ENCODE data around the gene DENND4B. TPM values are rescaled to one million over a fixed set of nuclear protein-coding genes. Genes with fewer than 3 reads are reported as not detected.

DENND4B gene
- total and polyA plus RNA-seq, 9 of the 15 experiments (the other 6 are each of a cell fraction or from before 2014, with no cell fraction given): 9.5 to 80.5 (median 23.1) TPM

DNA sequence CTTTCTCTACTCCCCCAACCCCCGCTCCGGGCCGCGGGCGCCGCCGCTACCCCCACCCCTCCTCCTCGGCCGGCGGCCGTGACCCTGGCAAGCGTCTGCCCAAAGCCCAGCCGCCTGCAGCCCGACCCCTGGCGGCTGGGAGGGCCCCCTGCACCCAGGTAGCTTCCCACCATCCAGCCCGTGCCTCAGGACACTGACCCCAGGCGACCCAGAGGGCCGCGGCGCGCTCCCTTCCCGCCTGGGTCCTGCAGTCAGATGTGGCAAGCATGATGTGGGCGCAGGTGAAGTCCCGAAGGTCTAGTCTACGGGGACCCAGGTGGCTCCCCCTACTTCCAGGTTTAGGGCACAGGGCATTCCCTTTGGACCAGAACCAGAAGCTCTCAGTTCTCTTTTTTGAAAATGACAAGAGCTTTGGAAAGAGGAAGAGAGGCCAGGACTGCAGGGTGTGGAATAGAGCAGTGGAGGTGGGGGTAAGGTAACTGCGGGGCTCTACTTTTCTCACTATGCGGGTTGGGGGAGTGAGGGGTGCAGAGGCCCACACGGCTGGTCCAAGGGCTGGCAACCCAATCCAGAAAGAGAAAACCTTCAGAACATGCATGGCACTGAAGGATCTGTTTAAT lies at the start of gene DENND4B (continued):
- 0 out of 2 replicates have a peak, but pooled peaks have one; percentile 15 for TF ChIP-seq BCOR (IDR thresholded peaks at IDR 0.05)
- no peak for TF ChIP-seq COPS2 (conservative IDR thresholded peaks at IDR 0.05)
- TF ChIP-seq, protein P1, sequence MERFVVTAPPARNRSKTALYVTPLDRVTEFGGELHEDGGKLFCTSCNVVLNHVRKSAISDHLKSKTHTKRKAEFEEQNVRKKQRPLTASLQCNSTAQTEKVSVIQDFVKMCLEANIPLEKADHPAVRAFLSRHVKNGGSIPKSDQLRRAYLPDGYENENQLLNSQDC (CRISPR knock-in tag; IDR thresholded peaks at IDR 0.05): no peak
- TF ChIP-seq MYNN (IDR thresholded peaks at IDR 0.05): peak; percentile 83
- no peak for TF ChIP-seq MYNN (CRISPR knock-in tag; IDR thresholded peaks at IDR 0.05)
- TF ChIP-seq ZBTB8A (IDR thresholded peaks at IDR 0.05; ENCODE audit: partially characterized antibody): no peak
- TF ChIP-seq ZBED1 (IDR thresholded peaks at IDR 0.05): no peak
- TF ChIP-seq ZNF717 (CRISPR knock-in tag; IDR thresholded peaks at IDR 0.05): no peak
- TF ChIP-seq NCOA2 (IDR thresholded peaks at IDR 0.05; ENCODE audit: partially characterized antibody in 2 of 2): no peak
- TF ChIP-seq RBFOX2 (IDR thresholded peaks at IDR 0.05; ENCODE audit: low read depth, low read length): peak; percentile 64
- TF ChIP-seq CEBPB (tag; IDR thresholded peaks at IDR 0.05): no peak
- TF ChIP-seq FIP1L1 (IDR thresholded peaks at IDR 0.05; ENCODE audit: low read depth, low read length, poor library complexity, severe bottlenecking): peak; percentile 78
- TF ChIP-seq CREB1 (IDR thresholded peaks at IDR 0.05): no peak
- 0 out of 2 replicates have a peak, but pooled peaks have one; percentile 51 for TF ChIP-seq CREB1 (CRISPR knock-in tag; IDR thresholded peaks at IDR 0.05)
- no peak for TF ChIP-seq ZNF347 (CRISPR knock-in tag; IDR thresholded peaks at IDR 0.05; ENCODE audit: low read depth)
- peak; percentile 67 for TF ChIP-seq POLR2AphosphoS5 (IDR thresholded peaks at IDR 0.05; ENCODE audit: control insufficient read depth, insufficient read depth, low read depth, low read length)
- TF ChIP-seq CTBP1 (IDR thresholded peaks at IDR 0.05; ENCODE audit: borderline replicate concordance): peak; percentile 78; the same call in 1 of the 2 replicates
- no peak for TF ChIP-seq ZNF165 (CRISPR knock-in tag; IDR thresholded peaks at IDR 0.05; ENCODE audit: borderline replicate concordance)
- no peak for TF ChIP-seq XRCC3 (IDR thresholded peaks at IDR 0.05)
- TF ChIP-seq, protein P2, sequence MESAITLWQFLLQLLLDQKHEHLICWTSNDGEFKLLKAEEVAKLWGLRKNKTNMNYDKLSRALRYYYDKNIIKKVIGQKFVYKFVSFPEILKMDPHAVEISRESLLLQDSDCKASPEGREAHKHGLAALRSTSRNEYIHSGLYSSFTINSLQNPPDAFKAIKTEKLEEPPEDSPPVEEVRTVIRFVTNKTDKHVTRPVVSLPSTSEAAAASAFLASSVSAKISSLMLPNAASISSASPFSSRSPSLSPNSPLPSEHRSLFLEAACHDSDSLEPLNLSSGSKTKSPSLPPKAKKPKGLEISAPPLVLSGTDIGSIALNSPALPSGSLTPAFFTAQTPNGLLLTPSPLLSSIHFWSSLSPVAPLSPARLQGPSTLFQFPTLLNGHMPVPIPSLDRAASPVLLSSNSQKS (CRISPR knock-in tag; IDR thresholded peaks at IDR 0.05): no peak
- TF ChIP-seq YY1 (IDR thresholded peaks at IDR 0.05; ENCODE audit: borderline replicate concordance in 1 of 3, control insufficient read depth in 1 of 3, extremely low read depth in 1 of 3, insufficient read depth in 3 of 3, insufficient read length in 1 of 3, insufficient replicate concordance in 2 of 3, low read depth in 1 of 3, low read length in 2 of 3): peak in 1 of 3 experiments; percentile 61
- TF ChIP-seq, protein P3, sequence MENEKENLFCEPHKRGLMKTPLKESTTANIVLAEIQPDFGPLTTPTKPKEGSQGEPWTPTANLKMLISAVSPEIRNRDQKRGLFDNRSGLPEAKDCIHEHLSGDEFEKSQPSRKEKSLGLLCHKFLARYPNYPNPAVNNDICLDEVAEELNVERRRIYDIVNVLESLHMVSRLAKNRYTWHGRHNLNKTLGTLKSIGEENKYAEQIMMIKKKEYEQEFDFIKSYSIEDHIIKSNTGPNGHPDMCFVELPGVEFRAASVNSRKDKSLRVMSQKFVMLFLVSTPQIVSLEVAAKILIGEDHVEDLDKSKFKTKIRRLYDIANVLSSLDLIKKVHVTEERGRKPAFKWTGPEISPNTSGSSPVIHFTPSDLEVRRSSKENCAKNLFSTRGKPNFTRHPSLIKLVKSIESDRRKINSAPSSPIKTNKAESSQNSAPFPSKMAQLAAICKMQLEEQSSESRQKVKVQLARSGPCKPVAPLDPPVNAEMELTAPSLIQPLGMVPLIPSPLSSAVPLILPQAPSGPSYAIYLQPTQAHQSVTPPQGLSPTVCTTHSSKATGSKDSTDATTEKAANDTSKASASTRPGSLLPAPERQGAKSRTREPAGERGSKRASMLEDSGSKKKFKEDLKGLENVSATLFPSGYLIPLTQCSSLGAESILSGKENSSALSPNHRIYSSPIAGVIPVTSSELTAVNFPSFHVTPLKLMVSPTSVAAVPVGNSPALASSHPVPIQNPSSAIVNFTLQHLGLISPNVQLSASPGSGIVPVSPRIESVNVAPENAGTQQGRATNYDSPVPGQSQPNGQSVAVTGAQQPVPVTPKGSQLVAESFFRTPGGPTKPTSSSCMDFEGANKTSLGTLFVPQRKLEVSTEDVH (IDR thresholded peaks at IDR 0.05; ENCODE audit: low read depth, partially characterized antibody): peak; percentile 62
- TF ChIP-seq, protein P4, sequence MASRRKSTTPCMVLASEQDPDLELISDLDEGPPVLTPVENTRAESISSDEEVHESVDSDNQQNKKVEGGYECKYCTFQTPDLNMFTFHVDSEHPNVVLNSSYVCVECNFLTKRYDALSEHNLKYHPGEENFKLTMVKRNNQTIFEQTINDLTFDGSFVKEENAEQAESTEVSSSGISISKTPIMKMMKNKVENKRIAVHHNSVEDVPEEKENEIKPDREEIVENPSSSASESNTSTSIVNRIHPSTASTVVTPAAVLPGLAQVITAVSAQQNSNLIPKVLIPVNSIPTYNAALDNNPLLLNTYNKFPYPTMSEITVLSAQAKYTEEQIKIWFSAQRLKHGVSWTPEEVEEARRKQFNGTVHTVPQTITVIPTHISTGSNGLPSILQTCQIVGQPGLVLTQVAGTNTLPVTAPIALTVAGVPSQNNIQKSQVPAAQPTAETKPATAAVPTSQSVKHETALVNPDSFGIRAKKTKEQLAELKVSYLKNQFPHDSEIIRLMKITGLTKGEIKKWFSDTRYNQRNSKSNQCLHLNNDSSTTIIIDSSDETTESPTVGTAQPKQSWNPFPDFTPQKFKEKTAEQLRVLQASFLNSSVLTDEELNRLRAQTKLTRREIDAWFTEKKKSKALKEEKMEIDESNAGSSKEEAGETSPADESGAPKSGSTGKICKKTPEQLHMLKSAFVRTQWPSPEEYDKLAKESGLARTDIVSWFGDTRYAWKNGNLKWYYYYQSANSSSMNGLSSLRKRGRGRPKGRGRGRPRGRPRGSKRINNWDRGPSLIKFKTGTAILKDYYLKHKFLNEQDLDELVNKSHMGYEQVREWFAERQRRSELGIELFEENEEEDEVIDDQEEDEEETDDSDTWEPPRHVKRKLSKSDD (conservative IDR thresholded peaks at IDR 0.05; ENCODE audit: low read length): no peak

Measured in K562 (cell line).